NCI-H446 treated with DMSO at 0.1 percent for 48 hours (cell line): ENCODE results near the gene AFAP1.

ENCODE experiments used
- DNase-seq: peaks from one replicate; lab custom pipeline; 2025; lab: John Stamatoyannopoulos, UW

AFAP1 gene

GRCh38 chr4:7863911-7864681, 75.6 kb downstream of the AFAP1 start:
- no peak for DNase-seq

DNA sequence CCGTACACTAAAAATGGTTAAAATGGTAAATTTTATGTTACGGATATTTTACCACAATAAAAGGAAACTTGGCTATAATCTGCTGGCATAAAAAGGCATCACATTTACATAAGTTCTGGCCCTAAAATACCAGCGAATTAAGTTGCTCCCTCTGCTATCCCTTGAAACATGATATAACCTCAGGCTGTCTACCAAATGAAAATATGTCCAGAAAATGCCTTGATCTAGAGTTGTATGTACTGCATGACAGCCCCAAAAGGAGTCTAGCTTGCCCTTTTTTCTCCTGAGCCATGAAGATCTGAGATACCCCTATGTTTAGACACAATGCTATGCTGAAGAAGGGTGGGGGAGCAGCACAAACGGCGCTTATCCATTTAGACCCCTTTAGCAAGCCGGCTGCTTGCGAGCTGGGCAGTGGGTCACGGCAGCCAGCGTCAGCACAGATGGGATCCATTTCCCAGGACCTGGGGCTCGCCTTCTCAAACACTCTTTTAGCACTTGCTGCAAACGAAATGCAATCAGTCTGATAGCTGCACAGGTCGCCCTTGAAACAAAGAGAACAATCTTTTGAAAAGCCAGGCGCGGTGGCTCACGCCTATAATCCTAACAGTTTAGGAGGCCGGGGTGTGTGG, 77.0 kb downstream of the AFAP1 start:
- DNase-seq: no peak

DNA sequence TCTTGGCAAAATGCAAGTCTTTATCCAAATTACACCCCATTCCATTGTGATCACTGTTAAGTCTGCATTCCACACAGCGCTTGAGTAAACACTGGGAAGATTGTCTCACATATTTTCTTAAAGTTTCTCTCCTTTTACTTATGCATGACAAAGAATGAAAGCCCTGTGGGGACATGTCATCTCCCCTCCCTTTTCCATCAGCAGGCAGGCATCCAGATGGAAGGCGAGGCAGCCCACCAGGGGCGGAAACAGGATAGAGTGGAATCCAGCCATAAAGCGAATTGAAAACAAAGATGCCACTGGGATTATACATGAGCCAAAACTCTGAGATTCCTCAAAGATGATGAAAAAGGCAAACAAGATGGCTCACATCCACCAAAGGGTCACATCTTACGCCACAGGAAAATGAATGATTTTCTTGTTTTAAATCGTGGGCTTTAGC, 78.2 kb downstream of the AFAP1 start:
- DNase-seq: peak; percentile 31

- peak; percentile 45 for DNase-seq
These were observed 79.0 kb downstream of the AFAP1 start for GRCh38 chr4:7860600-7861163.

GRCh38 chr4:7859326-7859725, 80.3 kb downstream of the AFAP1 start:
- no peak for DNase-seq

- DNase-seq: no peak
These were observed 81.2 kb downstream of the AFAP1 start for GRCh38 chr4:7858498-7858897.

GRCh38 chr4:7857993-7858392, 81.7 kb downstream of the AFAP1 start:
- DNase-seq: no peak

GRCh38 chr4:7857238-7857701, 82.4 kb downstream of the AFAP1 start:
- peak; percentile 44 for DNase-seq

- DNase-seq: no peak
These were observed 83.9 kb downstream of the AFAP1 start for GRCh38 chr4:7855731-7856130.

GRCh38 chr4:7854697-7855370, 84.8 kb downstream of the AFAP1 start:
- DNase-seq: no peak

- DNase-seq: no peak
These were observed 85.4 kb downstream of the AFAP1 start for GRCh38 chr4:7854216-7854615.

DNA sequence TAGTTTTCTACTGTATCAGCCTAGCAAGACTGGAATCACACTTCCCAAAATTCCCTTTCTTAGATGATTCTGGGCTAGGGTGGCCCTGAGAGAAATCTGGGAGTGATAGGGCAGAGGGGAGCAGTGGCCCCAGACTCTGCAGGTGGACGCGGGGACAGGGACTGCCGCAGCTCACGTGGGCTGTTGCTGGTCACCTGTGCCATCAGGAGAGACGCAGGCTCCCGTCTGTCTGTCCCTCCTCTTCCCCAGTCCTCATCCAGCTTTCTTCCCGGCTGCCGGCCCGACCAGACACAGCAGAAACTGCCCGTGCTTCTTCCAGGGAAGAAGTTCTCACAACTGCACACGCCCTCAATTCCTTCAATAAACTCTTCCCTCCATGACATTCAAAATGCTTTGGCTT, 86.4 kb downstream of the AFAP1 start:
- DNase-seq: no peak

GRCh38 chr4:7852568-7853185, 87.0 kb downstream of the AFAP1 start:
- DNase-seq: no peak

DNA sequence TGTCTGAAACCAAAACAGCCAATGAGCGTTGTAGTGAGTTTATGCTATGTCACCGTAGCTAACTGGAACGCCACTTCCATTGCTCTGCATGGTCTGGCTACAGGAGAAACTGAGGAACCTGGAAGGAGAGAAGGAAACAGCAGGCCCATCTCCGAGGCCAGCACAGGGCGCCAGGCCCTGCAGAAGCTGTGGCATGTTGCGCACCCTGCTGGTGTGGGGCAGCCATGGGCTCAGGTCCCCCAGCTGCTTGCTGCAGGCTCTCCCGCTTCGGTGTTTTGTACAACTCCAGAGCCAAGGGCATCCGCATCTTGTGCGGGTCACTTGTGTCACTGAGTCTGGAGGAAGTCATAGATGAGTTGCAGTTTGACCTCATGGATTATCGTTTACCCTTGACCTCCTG, 89.2 kb downstream of the AFAP1 start:
- DNase-seq: no peak

- DNase-seq: no peak
These were observed 92.5 kb downstream of the AFAP1 start for GRCh38 chr4:7847206-7847605.

GRCh38 chr4:7845493-7846128, 94.0 kb downstream of the AFAP1 start:
- no peak for DNase-seq

DNA sequence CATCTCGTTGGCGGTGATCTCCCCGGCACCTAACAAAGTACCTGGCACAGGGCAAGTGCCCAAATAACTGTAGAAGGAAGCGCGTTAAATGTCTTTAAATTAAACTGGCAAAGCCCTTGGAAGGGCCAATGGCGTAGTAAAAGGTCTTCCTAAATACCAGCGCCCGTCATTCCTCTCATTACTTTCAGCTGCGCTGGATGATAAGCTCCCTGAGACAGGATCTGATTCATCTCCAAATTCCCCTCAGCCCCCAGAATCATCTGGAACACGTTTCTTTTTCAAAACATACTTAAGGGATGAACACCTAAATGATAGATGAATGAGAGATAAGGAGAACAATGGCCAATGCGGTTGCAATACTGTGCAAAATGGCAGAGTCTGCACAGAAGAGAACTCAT, 95.1 kb downstream of the AFAP1 start:
- DNase-seq: no peak

- no peak for DNase-seq
These were observed 95.6 kb downstream of the AFAP1 start for GRCh38 chr4:7843831-7844593.

DNA sequence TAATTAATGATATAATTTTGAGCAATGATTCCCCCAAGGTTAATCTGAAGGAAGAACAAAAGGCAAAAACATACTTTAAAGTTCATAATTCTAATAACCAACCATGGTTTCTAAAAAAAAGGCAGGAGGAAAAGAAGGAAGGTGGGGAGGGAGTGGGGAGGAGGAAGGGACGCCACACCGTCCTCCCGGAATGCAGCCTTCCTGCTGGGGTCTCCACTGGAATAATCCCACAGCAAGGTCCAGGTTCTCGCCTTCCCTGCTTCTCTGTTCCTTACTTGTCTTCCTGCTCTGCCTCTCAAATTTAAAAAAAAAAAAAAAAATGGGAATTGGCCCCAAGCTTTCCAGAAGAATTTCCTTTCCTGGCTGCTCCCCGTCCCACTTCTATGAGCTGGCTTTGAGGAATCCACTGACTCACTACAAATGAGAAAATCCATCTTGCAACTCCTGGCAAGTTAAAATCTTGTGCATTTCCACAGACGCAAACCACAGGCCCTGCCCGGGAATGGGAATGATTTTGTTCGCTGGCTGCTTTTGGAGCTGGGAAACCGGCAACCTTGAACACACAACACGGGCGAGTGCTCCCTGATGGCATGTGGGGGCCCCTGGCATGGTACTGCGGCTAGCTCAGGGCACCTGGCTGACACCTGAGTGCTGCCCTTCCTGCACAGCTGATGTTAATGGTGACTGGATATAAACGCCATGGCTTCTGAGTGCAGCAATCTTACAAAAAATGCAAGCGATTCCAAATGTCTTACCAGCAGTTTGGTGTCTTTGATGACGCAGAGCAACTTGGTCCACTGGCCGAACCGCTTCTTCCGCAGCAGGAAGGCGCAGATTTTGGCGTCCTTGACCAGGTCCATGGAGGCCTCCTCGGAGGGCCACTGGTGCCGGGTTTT, 97.0 kb downstream of the AFAP1 start:
- no peak for DNase-seq

DNA sequence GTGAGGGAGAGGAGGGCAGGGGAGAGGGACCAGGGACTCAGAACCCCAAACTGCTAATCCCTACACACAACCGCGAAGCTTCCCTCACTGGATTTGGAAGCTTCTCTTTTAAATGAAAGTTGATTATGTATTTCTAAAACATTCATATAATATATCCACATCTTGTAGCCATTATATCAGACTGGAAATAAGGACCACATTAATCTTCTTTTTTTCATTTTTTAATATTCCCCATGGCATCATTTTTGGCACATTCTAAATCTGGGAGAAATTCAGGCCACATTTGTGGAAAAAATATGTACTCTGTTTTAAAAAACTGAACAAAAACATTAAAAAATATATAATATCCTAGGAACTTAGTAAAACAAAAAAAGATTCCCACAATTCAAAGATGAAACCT, 97.8 kb downstream of the AFAP1 start:
- DNase-seq: no peak
